Neuronal stem cell (in vitro differentiated cells): ENCODE measurements around the gene PKHD1.

Source experiments
- DNase-seq: peaks from one replicate; pipeline ENCODE4 v3.0.0-alpha.2; 2013; ENCODE audit warnings: low spot score
- H2AFZ ChIP-seq: one replicate; pipeline ENCODE4 v1.6.1; 2013; ENCODE audit warnings: mild to moderate bottlenecking, low read length, inconsistent platforms
- H2AK5ac ChIP-seq: 2 replicates; pipeline ENCODE4 v1.6.1; 2013; ENCODE audit warnings: low read depth, mild to moderate bottlenecking, inconsistent platforms, low read length, moderate library complexity, mixed read lengths
- H2BK120ac ChIP-seq: 2 replicates; pipeline ENCODE4 v1.6.1; 2013; ENCODE audit warnings: low read depth, mild to moderate bottlenecking, inconsistent platforms, low read length, moderate library complexity, mixed read lengths
- H2BK12ac ChIP-seq: one replicate; pipeline ENCODE4 v1.6.1; 2013; ENCODE audit warnings: low read length, inconsistent platforms
- H2BK15ac ChIP-seq: 2 replicates; pipeline ENCODE4 v1.6.1; 2013; ENCODE audit warnings: mild to moderate bottlenecking, low read length, inconsistent platforms, mixed read lengths
- H2BK5ac ChIP-seq: one replicate; pipeline ENCODE4 v1.6.1; 2013; ENCODE audit warnings: inconsistent platforms, mild to moderate bottlenecking, low read length, moderate library complexity
- H3K14ac ChIP-seq: one replicate; pipeline ENCODE4 v1.6.1; 2013; ENCODE audit warnings: low read length, inconsistent platforms
- H3K18ac ChIP-seq: 2 replicates; pipeline ENCODE4 v1.6.1; 2013; ENCODE audit warnings: low read length, inconsistent platforms
- H3K23ac ChIP-seq: 2 replicates; pipeline ENCODE4 v1.6.1; 2013; ENCODE audit warnings: low read depth, mild to moderate bottlenecking, mixed read lengths, low read length, inconsistent platforms; ENCODE audit not compliant: poor library complexity
- H3K27ac ChIP-seq: replicated peaks from 3 replicates; pipeline ENCODE4 v1.5.1; 2013; ENCODE audit warnings: low read length, inconsistent platforms
- H3K27me3 ChIP-seq, 3 experiments: 2 replicates each; pipeline ENCODE4 v1.6.1; 2013; ENCODE audit warnings: low read length in 3 of 3, mild to moderate bottlenecking in 2 of 3, inconsistent platforms in 1 of 3, low read depth in 1 of 3, mixed read lengths in 1 of 3, moderate library complexity in 1 of 3; ENCODE audit not compliant: control insufficient read depth in 3 of 3, insufficient read depth in 3 of 3
- H3K36me3 ChIP-seq, 2 donors: replicated peaks in 1 of 2; 2 replicates each; pipeline ENCODE4 v1.6.1; 2013; ENCODE audit warnings: low read length in 2 of 2; ENCODE audit not compliant: control insufficient read depth in 2 of 2, insufficient read depth in 2 of 2
- H3K4ac ChIP-seq: 2 replicates; pipeline ENCODE4 v1.6.1; 2013; ENCODE audit warnings: inconsistent platforms, mild to moderate bottlenecking, low read length, moderate library complexity
- H3K4me1 ChIP-seq, 2 donors: 1 replicate in 1 of 2; 2 replicates in 1 of 2; pipeline ENCODE4 v1.6.1; 2013; ENCODE audit warnings: low read length in 2 of 2, low read depth in 1 of 2; ENCODE audit not compliant: control insufficient read depth in 2 of 2, insufficient read depth in 1 of 2
- H3K4me2 ChIP-seq: one replicate; pipeline ENCODE4 v1.6.1; 2013; ENCODE audit warnings: mild to moderate bottlenecking, low read length, inconsistent platforms; ENCODE audit not compliant: insufficient read depth, poor library complexity, severe bottlenecking
- H3K4me3 ChIP-seq, 2 donors: 2 replicates each; pipeline ENCODE4 v1.5.1; 2013; ENCODE audit warnings: low read length in 2 of 2, mild to moderate bottlenecking in 2 of 2, inconsistent platforms in 1 of 2, moderate library complexity in 1 of 2
- H3K79me1 ChIP-seq: one replicate; pipeline ENCODE4 v1.6.1; 2013; ENCODE audit warnings: low read depth, mild to moderate bottlenecking, inconsistent platforms, low read length, moderate library complexity
- H3K9ac ChIP-seq: one replicate; pipeline ENCODE4 v1.6.1; 2013; ENCODE audit warnings: mild to moderate bottlenecking, low read depth, low read length, inconsistent platforms; ENCODE audit not compliant: poor library complexity
- H3K9me3 ChIP-seq, 2 donors: replicated peaks in 1 of 2; 2 replicates each; pipeline versions ENCODE3 to v1.6.1; 2013; ENCODE audit warnings: low read length in 2 of 2, mild to moderate bottlenecking in 2 of 2, inconsistent platforms in 1 of 2, low read depth in 1 of 2, mixed read lengths in 1 of 2, moderate library complexity in 1 of 2; ENCODE audit not compliant: control insufficient read depth in 2 of 2, insufficient read depth in 1 of 2
- H4K8ac ChIP-seq: one replicate; pipeline ENCODE4 v1.6.1; 2013; ENCODE audit warnings: low read depth, mild to moderate bottlenecking, inconsistent platforms, low read length, moderate library complexity
- H4K91ac ChIP-seq: one replicate; pipeline ENCODE4 v1.6.1; 2013; ENCODE audit warnings: low read length, low read depth, mild to moderate bottlenecking, inconsistent platforms; ENCODE audit not compliant: poor library complexity
- WGBS, 2 donors: extraction: QIAGEN DNeasy Blood & Tissue Kit; methylation state at CpG; one replicate each; pipeline ENCODE4 v1.1.7; 2013; ENCODE audit warnings: missing lambda C conversion rate in 2 of 2, mixed read lengths in 1 of 2; ENCODE audit not compliant: insufficient read length in 2 of 2, insufficient replicate concordance in 1 of 2; ENCODE audit errors: extremely low coverage in 2 of 2; 5-methylcytosine and 5-hydroxymethylcytosine counted together

PKHD1 gene

DNA sequence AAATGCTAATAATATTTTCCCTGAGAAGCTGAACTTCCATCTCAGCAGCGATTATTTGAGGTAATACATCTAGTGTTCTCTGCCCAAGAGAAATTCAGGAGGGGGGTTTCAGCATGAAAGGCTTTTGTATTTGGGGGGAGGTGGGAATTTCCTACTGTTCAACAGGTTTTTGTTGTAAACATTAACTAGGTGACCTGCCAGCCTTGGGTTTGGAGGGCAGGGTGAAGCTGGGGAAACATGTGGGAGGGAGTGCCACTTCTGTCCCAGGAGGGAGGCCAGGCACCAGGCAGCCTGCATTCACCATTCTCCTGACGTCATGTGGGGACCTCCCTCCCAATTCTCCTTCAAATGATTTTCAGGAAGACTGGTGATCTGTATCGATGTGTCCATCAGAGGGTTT is 37.7 kb upstream of the PKHD1 start:
- Histone ChIP-seq H3K18ac (no peak overlapping the region), H2BK120ac (no peak overlapping the region), H3K14ac (no peak overlapping the region), H2BK15ac (no peak overlapping the region), H3K9me3 (no peaks in the 10 kb centered on the region), H3K36me3 (no peaks in the 10 kb centered on the region), H2AK5ac (no peak overlapping the region), H3K4ac (no peak overlapping the region), H3K23ac (no peak overlapping the region), H3K27me3 (no peaks in the 10 kb centered on the region), H4K91ac (no peak overlapping the region), H3K9ac (no peak overlapping the region), H2BK5ac (no peak overlapping the region), H3K79me1 (no peaks in the 10 kb centered on the region), H4K8ac (no peak overlapping the region), H3K4me3 (no peak overlapping the region), H3K4me1 (peaks cover 0 to 2% of the 10 kb centered on the region in 2 donors), H2BK12ac (no peak overlapping the region), H3K4me2 (no peak overlapping the region), H2AFZ (no peak overlapping the region), H3K27ac (no peak overlapping the region)
- DNase-seq = no peak
- no CpG with 5 or more reads among the region's 3 CpGs for WGBS, 2 donors

DNA sequence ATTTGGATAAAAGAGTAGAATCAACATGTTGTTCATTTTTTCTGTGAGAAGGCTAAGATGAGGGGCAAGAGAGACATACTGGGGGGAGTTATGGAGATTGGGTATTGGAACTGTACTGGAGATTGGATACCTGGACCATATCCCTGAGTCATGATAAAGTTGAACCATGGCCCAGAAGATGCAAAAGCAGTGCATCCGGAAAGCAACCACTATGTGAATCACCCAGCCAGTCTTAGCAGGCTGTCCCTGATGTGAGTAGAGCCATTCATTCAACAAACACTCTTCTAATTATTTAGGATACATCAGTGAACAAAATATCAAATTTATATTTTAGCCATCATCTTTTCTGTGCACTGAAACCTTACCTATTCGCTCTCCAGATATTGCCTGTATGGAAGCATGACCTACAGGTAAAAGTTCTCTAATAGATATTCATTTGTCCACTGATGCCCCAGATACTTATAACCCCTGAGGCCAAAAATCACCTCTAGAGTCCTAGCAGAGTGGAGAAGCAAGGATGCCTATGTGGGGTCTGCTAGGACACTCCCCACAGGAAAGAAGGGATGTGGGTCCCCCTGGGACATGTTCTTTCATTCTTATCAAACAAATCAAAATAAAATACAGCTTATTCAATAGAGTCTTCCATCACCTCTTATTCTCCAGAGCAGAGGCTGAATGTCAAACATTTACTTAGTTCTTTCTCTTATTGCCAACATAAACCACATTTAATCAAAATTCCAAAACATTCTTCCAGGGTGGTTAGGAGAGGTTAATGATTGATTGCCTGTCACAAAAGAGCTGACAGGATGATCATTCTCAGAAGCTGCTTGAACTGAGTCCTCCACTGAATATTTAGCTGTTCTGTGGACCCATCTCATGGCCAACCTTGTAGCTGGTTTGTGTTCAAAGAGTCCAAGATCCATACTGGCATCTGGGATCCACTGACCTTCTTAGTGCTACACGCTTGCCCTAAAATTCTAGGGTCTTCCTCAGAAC is 37.0 kb upstream of the PKHD1 start:
- no CpG with 5 or more reads among the region's 3 CpGs for WGBS, 2 donors
- H4K8ac ChIP-seq = no peak overlapping the region
- H3K9me3 ChIP-seq = no peaks in the 10 kb centered on the region
- H3K36me3 ChIP-seq = no peaks in the 10 kb centered on the region
- no peak for DNase-seq
- peaks cover 0 to 1% of the 10 kb centered on the region in 2 donors for H3K4me1 ChIP-seq
- no peak overlapping the region for H2BK15ac ChIP-seq
- no peak overlapping the region for H3K4ac ChIP-seq
- no peak overlapping the region for H2AFZ ChIP-seq
- no peak overlapping the region for H2BK5ac ChIP-seq
- H3K27me3 ChIP-seq = no peaks in the 10 kb centered on the region
- no peak overlapping the region for H3K23ac ChIP-seq
- H3K79me1 ChIP-seq = no peaks in the 10 kb centered on the region
- H3K4me3 ChIP-seq = no peak overlapping the region
- no peak overlapping the region for H3K14ac ChIP-seq
- H2AK5ac ChIP-seq = no peak overlapping the region
- H4K91ac ChIP-seq = no peak overlapping the region
- no peak overlapping the region for H3K9ac ChIP-seq
- H3K18ac ChIP-seq = no peak overlapping the region
- H3K27ac ChIP-seq = no peak overlapping the region
- no peak overlapping the region for H3K4me2 ChIP-seq
- no peak overlapping the region for H2BK120ac ChIP-seq
- H2BK12ac ChIP-seq = no peak overlapping the region

GRCh38 chr6:52123251-52123650 is 35.8 kb upstream of the PKHD1 start:
- DNase-seq = no peak
- H2BK12ac ChIP-seq = no peak overlapping the region
- WGBS, 2 donors = no CpG with 5 or more reads among the region's 1 CpG
- no peak overlapping the region for H3K4me2 ChIP-seq
- no peaks in the 10 kb centered on the region for H3K36me3 ChIP-seq
- H3K14ac ChIP-seq = no peak overlapping the region
- no peak overlapping the region for H2BK15ac ChIP-seq
- no peak overlapping the region for H3K23ac ChIP-seq
- no peaks in the 10 kb centered on the region for H3K79me1 ChIP-seq
- H3K9ac ChIP-seq = no peak overlapping the region
- no peak overlapping the region for H4K8ac ChIP-seq
- H3K27me3 ChIP-seq = no peaks in the 10 kb centered on the region
- no peak overlapping the region for H2BK5ac ChIP-seq
- no peak overlapping the region for H3K18ac ChIP-seq
- H4K91ac ChIP-seq = no peak overlapping the region
- H3K4me3 ChIP-seq = no peak overlapping the region
- H2AFZ ChIP-seq = no peak overlapping the region
- H3K9me3 ChIP-seq = no peaks in the 10 kb centered on the region
- no peak overlapping the region for H2BK120ac ChIP-seq
- H2AK5ac ChIP-seq = no peak overlapping the region
- no peak overlapping the region for H3K4ac ChIP-seq
- H3K4me1 ChIP-seq = no peaks in the 10 kb centered on the region
- H3K27ac ChIP-seq = no peak overlapping the region

GRCh38 chr6:52117352-52117751 is 29.9 kb upstream of the PKHD1 start:
- H3K4me3 ChIP-seq = no peak overlapping the region

More at GRCh38 chr6:52117352-52117751, 29.9 kb upstream of the PKHD1 start:
- Histone ChIP-seq H3K23ac (no peak overlapping the region), H4K91ac (no peak overlapping the region), H3K18ac (no peak overlapping the region), H2AFZ (no peak overlapping the region), H2BK12ac (no peak overlapping the region), H3K9me3 (no peaks in the 10 kb centered on the region), H3K79me1 (no peaks in the 10 kb centered on the region), H3K14ac (no peak overlapping the region), H3K36me3 (no peaks in the 10 kb centered on the region), H4K8ac (no peak overlapping the region), H2BK15ac (no peak overlapping the region), H3K27ac (no peak overlapping the region), H3K4ac (no peak overlapping the region), H3K4me1 (no peaks in the 10 kb centered on the region), H3K9ac (no peak overlapping the region), H3K27me3 (no peaks in the 10 kb centered on the region), H2BK5ac (no peak overlapping the region), H2BK120ac (no peak overlapping the region), H2AK5ac (no peak overlapping the region), H3K4me2 (no peak overlapping the region)
- no CpG with 5 or more reads among the region's 1 CpG for WGBS, 2 donors
- no peak for DNase-seq
